ENCODE measurements around the gene KIF2A. TPM values are rescaled to one million over a fixed set of nuclear protein-coding genes. Genes with fewer than 3 reads are reported as not detected.

KIF2A gene
- total and polyA plus RNA-seq, 2 of the 13 experiments (the other 11 are each of a cell fraction or from before 2014, with no cell fraction given), result 8.5 to 19.2 TPM

DNA sequence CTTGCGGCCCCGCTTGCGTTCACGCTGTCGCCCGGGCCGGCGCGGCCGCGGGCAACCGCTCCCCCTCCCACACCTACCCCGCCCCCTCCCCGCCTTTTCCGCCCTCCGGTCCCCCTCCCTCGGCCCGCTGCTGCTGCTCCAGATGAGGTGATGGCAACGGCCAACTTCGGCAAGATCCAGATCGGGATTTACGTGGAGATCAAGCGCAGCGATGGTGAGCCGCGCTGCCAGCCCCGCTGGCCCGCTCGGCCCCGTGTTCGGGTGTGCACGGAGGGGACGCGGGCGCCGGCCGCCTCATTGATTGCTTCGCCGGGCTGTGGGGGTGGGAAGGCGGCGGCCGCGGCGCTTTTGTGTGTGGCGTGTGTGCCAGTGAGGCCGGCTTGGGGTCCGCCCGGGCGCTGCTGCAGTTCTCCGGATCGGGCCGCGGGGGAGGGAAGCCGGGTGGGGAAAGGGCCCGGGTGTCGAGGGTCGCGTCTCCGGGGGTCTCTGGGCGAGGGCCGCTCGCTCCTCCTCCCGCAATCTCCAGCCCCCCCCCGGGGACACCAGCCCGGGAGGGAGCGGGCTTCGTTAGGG, 403 bp downstream of the KIF2A start (continued):
- TF ChIP-seq, protein P1, sequence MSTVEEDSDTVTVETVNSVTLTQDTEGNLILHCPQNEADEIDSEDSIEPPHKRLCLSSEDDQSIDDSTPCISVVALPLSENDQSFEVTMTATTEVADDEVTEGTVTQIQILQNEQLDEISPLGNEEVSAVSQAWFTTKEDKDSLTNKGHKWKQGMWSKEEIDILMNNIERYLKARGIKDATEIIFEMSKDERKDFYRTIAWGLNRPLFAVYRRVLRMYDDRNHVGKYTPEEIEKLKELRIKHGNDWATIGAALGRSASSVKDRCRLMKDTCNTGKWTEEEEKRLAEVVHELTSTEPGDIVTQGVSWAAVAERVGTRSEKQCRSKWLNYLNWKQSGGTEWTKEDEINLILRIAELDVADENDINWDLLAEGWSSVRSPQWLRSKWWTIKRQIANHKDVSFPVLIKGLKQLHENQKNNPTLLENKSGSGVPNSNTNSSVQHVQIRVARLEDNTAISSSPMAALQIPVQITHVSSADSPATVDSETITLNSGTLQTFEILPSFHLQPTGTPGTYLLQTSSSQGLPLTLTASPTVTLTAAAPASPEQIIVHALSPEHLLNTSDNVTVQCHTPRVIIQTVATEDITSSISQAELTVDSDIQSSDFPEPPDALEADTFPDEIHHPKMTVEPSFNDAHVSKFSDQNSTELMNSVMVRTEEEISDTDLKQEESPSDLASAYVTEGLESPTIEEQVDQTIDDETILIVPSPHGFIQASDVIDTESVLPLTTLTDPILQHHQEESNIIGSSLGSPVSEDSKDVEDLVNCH (CRISPR knock-in tag; IDR thresholded peaks at IDR 0.05), result no peak
- TF ChIP-seq ZSCAN22 (CRISPR knock-in tag; IDR thresholded peaks at IDR 0.05), result no peak
- no peak for TF ChIP-seq ZNF124 (CRISPR knock-in tag; IDR thresholded peaks at IDR 0.05)
- 0 out of 2 replicates have a peak, but pooled peaks have one; percentile 26 for TF ChIP-seq ZNF296 (CRISPR knock-in tag; conservative IDR thresholded peaks at IDR 0.05)
- no peak for TF ChIP-seq PAX8 (CRISPR knock-in tag; IDR thresholded peaks at IDR 0.05; ENCODE audit: borderline replicate concordance)
- TF ChIP-seq RAD51 (IDR thresholded peaks at IDR 0.05; ENCODE audit: borderline replicate concordance), result no peak
- TF ChIP-seq MEF2D (CRISPR knock-in tag; IDR thresholded peaks at IDR 0.05), result no peak
- TF ChIP-seq ZFP37 (CRISPR knock-in tag; IDR thresholded peaks at IDR 0.05; ENCODE audit: borderline replicate concordance), result no peak
- TF ChIP-seq JUND (CRISPR knock-in tag; IDR thresholded peaks at IDR 0.05), result no peak
- TF ChIP-seq, protein P2, sequence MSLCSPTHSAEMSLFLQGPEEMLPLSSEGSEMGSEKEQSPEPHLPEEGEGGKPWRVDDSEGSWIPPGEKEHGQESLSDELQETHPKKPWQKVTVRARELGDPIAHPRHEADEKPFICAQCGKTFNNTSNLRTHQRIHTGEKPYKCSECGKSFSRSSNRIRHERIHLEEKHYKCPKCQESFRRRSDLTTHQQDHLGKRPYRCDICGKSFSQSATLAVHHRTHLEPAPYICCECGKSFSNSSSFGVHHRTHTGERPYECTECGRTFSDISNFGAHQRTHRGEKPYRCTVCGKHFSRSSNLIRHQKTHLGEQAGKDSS (CRISPR knock-in tag; IDR thresholded peaks at IDR 0.05; ENCODE audit: borderline replicate concordance, low read depth), result no peak
- TF ChIP-seq ZNF749 (CRISPR knock-in tag; IDR thresholded peaks at IDR 0.05; ENCODE audit: borderline replicate concordance), result no peak
- no peak; a peak in 1 of 4 replicates for TF ChIP-seq KLF16 (CRISPR knock-in tag; IDR thresholded peaks at IDR 0.05)
- TF ChIP-seq ZMAT3 (CRISPR knock-in tag; conservative IDR thresholded peaks at IDR 0.05), result no peak
- no peak for TF ChIP-seq SIX1 (CRISPR knock-in tag; IDR thresholded peaks at IDR 0.05; ENCODE audit: borderline replicate concordance)
- TF ChIP-seq DPF2 (CRISPR knock-in tag; IDR thresholded peaks at IDR 0.05; ENCODE audit: borderline replicate concordance, low read depth), result no peak
- peak; percentile 90 for TF ChIP-seq HNRNPK (IDR thresholded peaks at IDR 0.05; ENCODE audit: low read depth, low read length, poor library complexity, severe bottlenecking)
- no peak for TF ChIP-seq KDM5B (CRISPR knock-in tag; IDR thresholded peaks at IDR 0.05; ENCODE audit: borderline replicate concordance)
- no peak for TF ChIP-seq HNRNPLL (IDR thresholded peaks at IDR 0.05; ENCODE audit: low read depth, low read length, poor library complexity, severe bottlenecking)
- TF ChIP-seq, protein P3, sequence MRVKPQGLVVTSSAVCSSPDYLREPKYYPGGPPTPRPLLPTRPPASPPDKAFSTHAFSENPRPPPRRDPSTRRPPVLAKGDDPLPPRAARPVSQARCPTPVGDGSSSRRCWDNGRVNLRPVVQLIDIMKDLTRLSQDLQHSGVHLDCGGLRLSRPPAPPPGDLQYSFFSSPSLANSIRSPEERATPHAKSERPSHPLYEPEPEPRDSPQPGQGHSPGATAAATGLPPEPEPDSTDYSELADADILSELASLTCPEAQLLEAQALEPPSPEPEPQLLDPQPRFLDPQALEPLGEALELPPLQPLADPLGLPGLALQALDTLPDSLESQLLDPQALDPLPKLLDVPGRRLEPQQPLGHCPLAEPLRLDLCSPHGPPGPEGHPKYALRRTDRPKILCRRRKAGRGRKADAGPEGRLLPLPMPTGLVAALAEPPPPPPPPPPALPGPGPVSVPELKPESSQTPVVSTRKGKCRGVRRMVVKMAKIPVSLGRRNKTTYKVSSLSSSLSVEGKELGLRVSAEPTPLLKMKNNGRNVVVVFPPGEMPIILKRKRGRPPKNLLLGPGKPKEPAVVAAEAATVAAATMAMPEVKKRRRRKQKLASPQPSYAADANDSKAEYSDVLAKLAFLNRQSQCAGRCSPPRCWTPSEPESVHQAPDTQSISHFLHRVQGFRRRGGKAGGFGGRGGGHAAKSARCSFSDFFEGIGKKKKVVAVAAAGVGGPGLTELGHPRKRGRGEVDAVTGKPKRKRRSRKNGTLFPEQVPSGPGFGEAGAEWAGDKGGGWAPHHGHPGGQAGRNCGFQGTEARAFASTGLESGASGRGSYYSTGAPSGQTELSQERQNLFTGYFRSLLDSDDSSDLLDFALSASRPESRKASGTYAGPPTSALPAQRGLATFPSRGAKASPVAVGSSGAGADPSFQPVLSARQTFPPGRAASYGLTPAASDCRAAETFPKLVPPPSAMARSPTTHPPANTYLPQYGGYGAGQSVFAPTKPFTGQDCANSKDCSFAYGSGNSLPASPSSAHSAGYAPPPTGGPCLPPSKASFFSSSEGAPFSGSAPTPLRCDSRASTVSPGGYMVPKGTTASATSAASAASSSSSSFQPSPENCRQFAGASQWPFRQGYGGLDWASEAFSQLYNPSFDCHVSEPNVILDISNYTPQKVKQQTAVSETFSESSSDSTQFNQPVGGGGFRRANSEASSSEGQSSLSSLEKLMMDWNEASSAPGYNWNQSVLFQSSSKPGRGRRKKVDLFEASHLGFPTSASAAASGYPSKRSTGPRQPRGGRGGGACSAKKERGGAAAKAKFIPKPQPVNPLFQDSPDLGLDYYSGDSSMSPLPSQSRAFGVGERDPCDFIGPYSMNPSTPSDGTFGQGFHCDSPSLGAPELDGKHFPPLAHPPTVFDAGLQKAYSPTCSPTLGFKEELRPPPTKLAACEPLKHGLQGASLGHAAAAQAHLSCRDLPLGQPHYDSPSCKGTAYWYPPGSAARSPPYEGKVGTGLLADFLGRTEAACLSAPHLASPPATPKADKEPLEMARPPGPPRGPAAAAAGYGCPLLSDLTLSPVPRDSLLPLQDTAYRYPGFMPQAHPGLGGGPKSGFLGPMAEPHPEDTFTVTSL (CRISPR knock-in tag; IDR thresholded peaks at IDR 0.05; ENCODE audit: borderline replicate concordance), result no peak
- TF ChIP-seq MTF1 (CRISPR knock-in tag; IDR thresholded peaks at IDR 0.05), result no peak
- no peak for TF ChIP-seq RBM22 (optimal IDR thresholded peaks at IDR 0.05; ENCODE audit: low read length)
- TF ChIP-seq MAFF (IDR thresholded peaks at IDR 0.05; ENCODE audit: low read depth, low read length), result no peak
